ENCODE data around the gene ELP2.
"Not testable (repeated sequence)": the region's sequence is repeated elsewhere in the genome, so short reads cannot be mapped to it uniquely, and the experiment has no call there.

ELP2 gene

GRCh38 chr18:36129300-36130038 is at the start of gene ELP2, which contains the start of gene SLC39A6:
TSS of gene ELP2 (plus strand) at chr18:36129899. CDS start at chr18:36129934, 35 bp downstream.
TSS of gene SLC39A6 (minus strand) at chr18:36129340. CDS start at chr18:36127007, 2,333 bp downstream.
- peak within 1 kb of the TSS; percentile 72 to 96 (median 81) for H3K4me3 ChIP-seq
- H3K27ac ChIP-seq, result peak within 1 kb of the TSS; percentile 95 to 100 (median 99)

DNA sequence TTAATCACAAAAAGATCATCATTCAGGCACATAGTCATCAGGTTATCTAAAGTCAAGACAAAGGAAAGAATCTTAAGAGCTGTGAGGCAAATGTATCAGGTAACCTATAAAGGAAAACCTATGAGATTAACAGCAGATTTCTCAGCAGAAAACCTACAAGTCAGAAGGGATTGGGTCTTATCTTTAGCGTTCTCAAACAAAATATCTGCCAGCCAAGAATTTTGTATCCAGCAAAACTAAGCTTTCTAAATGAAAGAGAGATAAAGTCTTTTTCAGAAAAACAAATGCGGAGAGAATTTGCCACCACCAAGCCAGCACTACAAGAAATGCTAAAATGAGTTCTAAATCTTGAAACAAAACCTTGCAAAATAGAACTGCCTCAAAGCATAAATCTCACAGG is 48.6 kb upstream of the ELP2 start:
- not testable (repeated sequence) for H3K4me3 ChIP-seq, H3K27ac ChIP-seq

- H3K27ac ChIP-seq, result no peak overlapping the region
- H3K4me3 ChIP-seq, result no peak overlapping the region
Observed at GRCh38 chr18:36083729-36084128, 46.0 kb upstream of the ELP2 start.

DNA sequence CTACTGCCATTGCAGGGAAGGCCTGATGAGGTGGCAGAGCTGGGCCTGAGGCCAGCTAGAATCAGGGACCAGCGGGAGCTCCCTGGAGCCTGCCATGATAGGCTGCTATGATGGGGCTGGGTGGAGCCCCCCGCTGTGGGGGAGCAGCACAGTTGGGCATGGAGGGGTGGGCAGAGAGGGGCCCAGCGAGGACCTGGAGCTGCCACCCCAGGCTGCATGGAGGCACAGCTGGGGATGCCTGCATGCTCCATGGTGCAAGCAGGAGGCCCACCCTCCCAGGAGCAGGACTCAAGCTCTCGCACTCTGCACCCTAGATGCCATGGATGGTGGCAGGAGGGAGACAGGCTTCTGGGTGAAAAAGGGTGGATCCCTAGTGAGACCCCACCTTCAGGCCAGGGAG is 44.5 kb upstream of the ELP2 start:
- Histone ChIP-seq H3K4me3 (no peak overlapping the region), H3K27ac (no peak overlapping the region)

DNA sequence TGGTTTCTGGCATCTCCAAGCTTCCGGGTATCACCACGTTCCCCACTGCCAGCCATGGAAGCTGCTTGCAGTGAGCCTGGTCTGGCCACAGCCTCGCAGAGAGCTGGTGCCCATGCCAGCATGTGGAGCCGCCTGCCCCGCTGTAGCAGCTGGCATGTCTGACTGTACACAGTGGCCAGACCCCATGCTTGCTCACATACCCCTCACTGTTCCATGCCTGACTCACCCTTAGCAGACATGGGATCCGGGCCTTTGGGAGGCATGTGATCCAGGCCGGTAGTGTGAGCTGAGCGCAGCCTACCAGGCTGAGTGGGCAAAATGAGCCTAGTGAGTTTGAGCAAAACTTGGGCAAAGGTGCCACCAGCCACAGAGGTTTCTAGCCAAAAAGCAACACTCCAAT is 43.5 kb upstream of the ELP2 start:
- no peak overlapping the region for H3K27ac ChIP-seq

GRCh38 chr18:36088256-36088655 is 41.4 kb upstream of the ELP2 start:
- no peak overlapping the region for H3K27ac ChIP-seq
- no peak overlapping the region for H3K4me3 ChIP-seq

More for the DNA sequence above, 43.5 kb upstream of the ELP2 start:
- no peak overlapping the region for H3K4me3 ChIP-seq

GRCh38 chr18:36089001-36089400 is 40.7 kb upstream of the ELP2 start:
- H3K27ac ChIP-seq, result no peak overlapping the region
- H3K4me3 ChIP-seq, result no peak overlapping the region

DNA sequence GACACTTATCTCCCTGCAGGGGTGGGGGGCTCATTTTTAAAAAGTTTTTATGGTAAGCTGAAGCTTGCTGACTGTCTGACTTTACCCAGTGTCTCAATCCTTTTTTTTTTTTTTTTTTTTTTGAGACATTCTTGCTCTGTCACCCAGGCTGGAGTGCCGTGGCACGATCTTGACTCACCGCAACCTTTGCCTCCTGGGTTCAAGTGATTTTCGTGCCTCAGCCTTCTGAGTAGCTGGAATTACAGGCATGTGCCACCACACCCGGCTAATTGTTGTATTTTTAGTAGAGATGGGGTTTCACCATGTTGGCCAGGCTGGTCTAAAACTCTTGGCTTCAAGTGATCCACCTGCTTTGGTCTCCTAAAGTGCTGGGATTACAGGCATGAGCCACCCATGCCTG is 37.6 kb upstream of the ELP2 start:
- not testable (repeated sequence) for H3K4me3 ChIP-seq, H3K27ac ChIP-seq

DNA sequence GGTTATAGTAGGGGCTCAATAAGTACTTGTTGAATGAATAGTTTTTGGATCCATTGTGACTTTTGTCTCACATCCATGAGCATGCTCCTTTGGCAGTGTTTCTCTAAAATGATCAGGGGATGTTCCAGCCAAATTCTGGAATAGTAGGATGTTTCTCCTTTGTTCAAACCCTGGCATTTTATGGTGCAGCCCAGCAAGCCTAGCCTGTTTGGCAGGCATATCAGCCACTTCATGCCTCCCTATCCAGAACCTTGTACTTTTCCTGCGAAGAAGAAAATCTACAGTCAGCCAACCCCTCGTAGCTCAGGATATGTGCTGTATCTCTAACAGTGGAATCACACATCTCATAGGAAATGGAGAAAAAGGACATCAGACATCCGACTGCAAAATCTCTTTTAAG is 35.3 kb upstream of the ELP2 start:
- no peak overlapping the region for H3K27ac ChIP-seq
- H3K4me3 ChIP-seq, result no peak overlapping the region

DNA sequence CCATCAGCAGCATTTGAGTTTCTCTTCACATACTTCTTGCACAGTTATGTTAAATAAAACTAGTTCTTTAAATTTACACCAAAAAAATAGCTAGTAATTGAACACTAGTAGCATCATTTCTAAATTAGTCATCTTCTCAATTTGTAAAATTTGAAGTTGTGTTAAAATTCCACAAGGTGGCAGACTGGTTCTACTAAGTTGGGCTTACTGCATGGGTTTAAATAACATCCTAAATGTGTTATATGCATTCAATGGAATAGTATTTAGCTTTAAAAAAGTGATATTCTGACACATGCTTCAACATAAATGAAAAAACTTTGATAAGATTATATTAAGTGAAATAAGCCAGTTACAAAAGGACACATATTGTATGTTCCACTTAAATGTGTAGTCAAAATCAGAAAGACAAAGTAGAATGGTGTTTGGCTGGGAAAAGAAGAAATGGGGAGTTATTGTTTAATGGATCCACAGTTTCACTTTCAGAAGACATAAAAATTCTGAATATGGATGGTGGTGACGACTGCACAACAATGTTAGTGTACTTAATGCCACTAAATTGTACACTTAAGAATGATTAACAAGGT is 33.7 kb upstream of the ELP2 start:
- H3K4me3 ChIP-seq, result no peak overlapping the region
- H3K27ac ChIP-seq, result no peak overlapping the region

- Histone ChIP-seq H3K4me3 (no peak overlapping the region), H3K27ac (no peak overlapping the region)
Observed at GRCh38 chr18:36096955-36097354, 32.7 kb upstream of the ELP2 start.

- Histone ChIP-seq H3K27ac (no peak overlapping the region), H3K4me3 (no peak overlapping the region)
Observed at GRCh38 chr18:36099311-36099710, 30.4 kb upstream of the ELP2 start.

- H3K4me3 ChIP-seq, result no peak overlapping the region
- H3K27ac ChIP-seq, result no peak overlapping the region
Observed at GRCh38 chr18:36101943-36102342, 27.8 kb upstream of the ELP2 start.

GRCh38 chr18:36104749-36105148 is 24.9 kb upstream of the ELP2 start:
- Histone ChIP-seq H3K27ac (no peak overlapping the region), H3K4me3 (no peak overlapping the region)

GRCh38 chr18:36107477-36107876 is 22.2 kb upstream of the ELP2 start:
- H3K4me3 ChIP-seq, result no peak overlapping the region
- no peak overlapping the region for H3K27ac ChIP-seq

- H3K4me3 ChIP-seq, result no peak overlapping the region
- H3K27ac ChIP-seq, result no peak overlapping the region
Observed at GRCh38 chr18:36108196-36108595, 21.5 kb upstream of the ELP2 start.

GRCh38 chr18:36108601-36109000 is 21.1 kb upstream of the ELP2 start:
- H3K4me3 ChIP-seq, result no peak overlapping the region

DNA sequence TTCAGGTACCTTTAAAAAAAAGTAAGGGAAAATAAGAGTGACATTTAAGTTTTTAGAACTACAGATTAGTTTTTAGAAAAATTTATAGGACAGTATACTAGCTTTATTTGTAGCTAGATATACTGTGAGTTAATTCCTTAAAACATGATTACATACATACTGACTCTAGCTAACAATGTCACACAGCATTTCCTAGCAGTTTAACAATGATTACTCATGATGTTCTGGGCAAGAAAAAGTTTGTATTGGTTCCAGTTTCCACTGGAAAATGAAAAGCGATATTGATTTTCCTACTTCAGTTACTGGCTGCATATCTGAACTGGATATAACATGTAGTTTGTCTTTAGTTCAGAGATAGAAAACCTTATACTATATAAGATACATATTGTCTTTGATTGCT is 20.0 kb upstream of the ELP2 start:
- no peak overlapping the region for H3K27ac ChIP-seq
- no peak overlapping the region for H3K4me3 ChIP-seq

More at GRCh38 chr18:36108601-36109000, 21.1 kb upstream of the ELP2 start:
- H3K27ac ChIP-seq, result no peak overlapping the region

DNA sequence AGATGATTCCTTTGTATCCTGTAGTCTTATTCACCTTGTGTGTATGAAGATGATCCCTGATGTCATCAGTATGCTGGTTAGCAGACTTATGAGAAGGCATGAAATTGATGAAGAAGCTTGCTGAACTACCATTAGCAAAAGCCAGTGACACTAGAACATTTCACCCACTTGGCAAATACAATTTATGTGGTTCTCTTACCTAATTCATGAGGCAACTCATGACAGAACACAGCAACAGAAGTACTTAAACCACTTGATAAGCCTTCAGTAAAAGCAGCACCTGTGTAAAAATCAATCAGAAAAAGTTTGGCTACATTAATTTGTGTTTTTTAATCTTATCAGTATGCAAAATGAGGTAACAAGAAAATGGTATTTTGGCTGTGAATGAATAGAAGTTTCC is 17.4 kb upstream of the ELP2 start:
- Histone ChIP-seq H3K4me3 (no peak overlapping the region), H3K27ac (no peak overlapping the region)

- no peak overlapping the region for H3K4me3 ChIP-seq
- no peak overlapping the region for H3K27ac ChIP-seq
Observed at GRCh38 chr18:36114251-36114650, 15.4 kb upstream of the ELP2 start.

GRCh38 chr18:36114738-36115137 is 15.0 kb upstream of the ELP2 start:
- H3K4me3 ChIP-seq, result no peak overlapping the region
- H3K27ac ChIP-seq, result no peak overlapping the region

DNA sequence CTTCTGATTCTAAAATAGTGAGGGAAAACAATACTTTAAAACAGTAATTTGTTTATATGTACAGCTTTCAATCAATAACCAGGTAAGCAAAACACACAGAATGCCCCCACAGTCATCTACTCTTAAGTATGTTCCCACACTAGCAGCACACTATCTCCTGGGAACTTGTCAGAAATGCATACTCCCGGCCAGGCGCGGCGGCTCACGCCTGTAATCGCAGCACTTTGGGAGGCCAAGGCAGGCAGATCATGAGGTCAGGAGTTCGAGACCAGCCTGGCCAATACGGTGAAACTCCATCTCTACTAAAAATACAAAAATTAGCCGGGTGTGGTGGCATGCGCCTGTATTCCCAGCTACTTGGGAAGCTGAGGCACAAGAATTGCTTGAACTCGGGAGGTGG is 12.9 kb upstream of the ELP2 start:
- H3K27ac ChIP-seq, H3K4me3 ChIP-seq: not testable (repeated sequence)

All from skin epidermis (tissue), 12 donors.